ENCODE data around the gene DNAAF1. TPM values are rescaled to one million over a fixed set of nuclear protein-coding genes. Genes with fewer than 3 reads are reported as not detected.
"Not testable (repeated sequence)": the region's sequence is repeated elsewhere in the genome, so short reads cannot be mapped to it uniquely, and the experiment has no call there.

Gene DNAAF1
- total RNA-seq, 2 experiments from 2014 or later, result not detected

GRCh38 chr16:84110527-84110926 lies 34.6 kb upstream of the DNAAF1 start:
- no peaks in the 10 kb centered on the region for H3K9me3 Mint-ChIP-seq
- H3K36me3 Mint-ChIP-seq, result peaks cover 8% of the 10 kb centered on the region
- no peak overlapping the region for H3K4me3 Mint-ChIP-seq
- peaks cover 54% of the 10 kb centered on the region for H3K4me1 Mint-ChIP-seq (ENCODE audit: low read depth)
- CTCF ChIA-PET, result interaction anchor here (1.2 to 1.3 kb wide), 2 partner anchors 22 to 65 kb away, joined by 3 read pairs; no protein-coding TSS in a partner anchor
- no peak for DNase-seq
- H3K27me3 Mint-ChIP-seq, result no peaks in the 10 kb centered on the region
- intact Hi-C loops (cut with micrococcal nuclease), result no loop called here
- H3K27ac Mint-ChIP-seq, result no peak overlapping the region
- POLR2A ChIA-PET, result no interaction called here

GRCh38 chr16:84111525-84111924 lies 33.6 kb upstream of the DNAAF1 start:
- intact Hi-C loops (cut with micrococcal nuclease), result no loop called here
- no peak for DNase-seq
- H3K4me1 Mint-ChIP-seq (ENCODE audit: low read depth), result peaks cover 49% of the 10 kb centered on the region
- no peak overlapping the region for H3K27ac Mint-ChIP-seq
- POLR2A ChIA-PET, result no interaction called here
- no peaks in the 10 kb centered on the region for H3K9me3 Mint-ChIP-seq
- peaks cover 8% of the 10 kb centered on the region for H3K36me3 Mint-ChIP-seq
- H3K27me3 Mint-ChIP-seq, result no peaks in the 10 kb centered on the region
- no peak overlapping the region for H3K4me3 Mint-ChIP-seq
- CTCF ChIA-PET, result interaction anchor here (0.8 to 1.0 kb wide), 2 partner anchors 27 to 75 kb away, joined by 4 read pairs; partner anchors contain the start of gene TAF1C

GRCh38 chr16:84111949-84112348 lies 33.2 kb upstream of the DNAAF1 start:
- H3K4me3 Mint-ChIP-seq; H3K9me3 Mint-ChIP-seq; H3K27me3 Mint-ChIP-seq; intact Hi-C loops (cut with micrococcal nuclease); H3K36me3 Mint-ChIP-seq; H3K27ac Mint-ChIP-seq: not testable (repeated sequence)
- ChIA-PET CTCF (interaction anchor here (0.8 to 1.6 kb wide), 2 partner anchors 27 to 64 kb away, joined by 4 to 9 read pairs; no protein-coding TSS in a partner anchor), POLR2A (interaction anchor here (0.9 kb wide), 1 partner anchor 23 kb away, joined by 3 read pairs; no protein-coding TSS in a partner anchor)
- peak; percentile 54 for DNase-seq
- peaks cover 45% of the 10 kb centered on the region for H3K4me1 Mint-ChIP-seq (ENCODE audit: low read depth)

- CTCF ChIA-PET, result interaction anchor here (0.7 to 2.6 kb wide), 21 partner anchors 9 to 217 kb away, joined by 3 to 27 read pairs (median 4); partner anchors contain the start of genes DNAAF1, HSDL1, MLYCD and TAF1C
- Mint-ChIP-seq H3K9me3 (no peaks in the 10 kb centered on the region), H3K27ac (peak overlapping the region; percentile 92), H3K36me3 (no peaks in the 10 kb centered on the region), H3K27me3 (no peaks in the 10 kb centered on the region), H3K4me3 (peak overlapping the region; percentile 91), H3K4me1 (ENCODE audit: low read depth) (peaks cover 32% of the 10 kb centered on the region)
- POLR2A ChIA-PET, result interaction anchor here (0.8 to 3.6 kb wide), 10 partner anchors 8 to 70 kb away, joined by 3 to 23 read pairs (median 4); partner anchors contain the start of genes DNAAF1, HSDL1 and TAF1C
- intact Hi-C loops (cut with micrococcal nuclease), result loop anchor here (1.0 to 5.0 kb wide), 7 partner anchors 17 to 486 kb away; partner anchors contain the start of genes DNAAF1, HSBP1, HSDL1 and MLYCD
- peak; percentile 72 for DNase-seq
These were observed 29.0 kb upstream of the DNAAF1 start for GRCh38 chr16:84115919-84116719.

- ChIA-PET POLR2A (interaction anchor here (0.8 to 3.6 kb wide), 10 partner anchors 9 to 70 kb away, joined by 3 to 23 read pairs (median 4); partner anchors contain the start of genes DNAAF1, HSDL1 and TAF1C), CTCF (interaction anchor here (0.7 to 2.6 kb wide), 23 partner anchors 9 to 218 kb away, joined by 3 to 27 read pairs (median 3); partner anchors contain the start of genes DNAAF1, HSDL1, MLYCD and TAF1C)
- Mint-ChIP-seq H3K9me3 (no peaks in the 10 kb centered on the region), H3K36me3 (no peaks in the 10 kb centered on the region), H3K4me3 (peak within 1 kb of the TSS; percentile 91), H3K4me1 (ENCODE audit: low read depth) (peaks cover 25% of the 10 kb centered on the region), H3K27ac (peak within 1 kb of the TSS; percentile 92), H3K27me3 (no peaks in the 10 kb centered on the region)
- peak; percentile 99 for DNase-seq
- intact Hi-C loops (cut with micrococcal nuclease), result loop anchor here (1.0 to 5.0 kb wide), 7 partner anchors 18 to 485 kb away; partner anchors contain the start of genes DNAAF1, HSBP1, HSDL1 and MLYCD
These were observed 28.2 kb upstream of the DNAAF1 start, which contains the start of gene MBTPS1 for GRCh38 chr16:84116720-84117493. TSS of gene MBTPS1 (minus strand) at chr16:84116942. CDS start at chr16:84101783, 15,159 bp downstream.

- H3K27ac Mint-ChIP-seq, result peak overlapping the region; percentile 83
- H3K4me3 Mint-ChIP-seq, result peak overlapping the region; percentile 91
- intact Hi-C loops (cut with micrococcal nuclease), result loop anchor here (2.0 to 5.0 kb wide), 5 partner anchors 19 to 485 kb away; partner anchors contain the start of gene MLYCD
- ChIA-PET CTCF (interaction anchor here (0.8 to 2.6 kb wide), 12 partner anchors 12 to 164 kb away, joined by 3 to 27 read pairs (median 6); partner anchors contain the start of genes DNAAF1, HSDL1 and TAF1C), POLR2A (interaction anchor here (1.2 to 3.6 kb wide), 6 partner anchors 12 to 69 kb away, joined by 3 to 23 read pairs (median 6); partner anchors contain the start of genes DNAAF1, HSDL1 and TAF1C)
- DNase-seq, result peak; percentile 62
- H3K36me3 Mint-ChIP-seq, result no peaks in the 10 kb centered on the region
- peaks cover 23% of the 10 kb centered on the region for H3K4me1 Mint-ChIP-seq (ENCODE audit: low read depth)
- no peaks in the 10 kb centered on the region for H3K27me3 Mint-ChIP-seq
- H3K9me3 Mint-ChIP-seq, result no peaks in the 10 kb centered on the region
These were observed 27.6 kb upstream of the DNAAF1 start for GRCh38 chr16:84117494-84117843.

GRCh38 chr16:84118315-84118714 lies 26.8 kb upstream of the DNAAF1 start:
- H3K27me3 Mint-ChIP-seq, H3K9me3 Mint-ChIP-seq, H3K27ac Mint-ChIP-seq, DNase-seq, H3K36me3 Mint-ChIP-seq, H3K4me3 Mint-ChIP-seq: not testable (repeated sequence)
- peaks cover 21% of the 10 kb centered on the region for H3K4me1 Mint-ChIP-seq (ENCODE audit: low read depth)
- POLR2A ChIA-PET, result interaction anchor here (3.0 kb wide), 1 partner anchor 27 kb away, joined by 23 read pairs; the partner anchor contains the start of genes DNAAF1 and HSDL1
- intact Hi-C loops (cut with micrococcal nuclease), result loop anchor here (5.0 kb wide), 2 partner anchors 59 to 484 kb away; no protein-coding TSS in a partner anchor
- CTCF ChIA-PET, result interaction anchor here (1.1 to 2.4 kb wide), 2 partner anchors 52 to 57 kb away, joined by 3 to 27 read pairs; no protein-coding TSS in a partner anchor

GRCh38 chr16:84119368-84119767 lies 25.7 kb upstream of the DNAAF1 start:
- H3K4me1 Mint-ChIP-seq (ENCODE audit: low read depth), result peaks cover 18% of the 10 kb centered on the region
- POLR2A ChIA-PET, result no interaction called here

GRCh38 chr16:84120023-84120422 lies 25.1 kb upstream of the DNAAF1 start:
- CTCF ChIA-PET, result interaction anchor here (1.2 to 1.3 kb wide), 2 partner anchors 55 to 67 kb away, joined by 3 to 4 read pairs; partner anchors contain the start of gene TAF1C
- Mint-ChIP-seq H3K36me3 (peaks cover 4% of the 10 kb centered on the region), H3K27me3 (no peaks in the 10 kb centered on the region), H3K27ac (no peak overlapping the region), H3K4me1 (ENCODE audit: low read depth) (peaks cover 17% of the 10 kb centered on the region), H3K4me3 (no peak overlapping the region), H3K9me3 (no peaks in the 10 kb centered on the region)
- no peak for DNase-seq
- POLR2A ChIA-PET, result no interaction called here
- intact Hi-C loops (cut with micrococcal nuclease), result no loop called here

More at GRCh38 chr16:84119368-84119767, 25.7 kb upstream of the DNAAF1 start:
- Mint-ChIP-seq H3K27me3 (no peaks in the 10 kb centered on the region), H3K4me3 (no peak overlapping the region), H3K36me3 (peaks cover 4% of the 10 kb centered on the region), H3K27ac (no peak overlapping the region), H3K9me3 (no peaks in the 10 kb centered on the region)
- CTCF ChIA-PET, result interaction anchor here (1.3 kb wide), 1 partner anchor 56 kb away, joined by 4 read pairs; no protein-coding TSS in a partner anchor
- intact Hi-C loops (cut with micrococcal nuclease), result loop anchor here (5.0 kb wide), 2 partner anchors 58 to 483 kb away; no protein-coding TSS in a partner anchor
- DNase-seq, result no peak

GRCh38 chr16:84121007-84121406 lies 24.1 kb upstream of the DNAAF1 start:
- Mint-ChIP-seq H3K36me3 (peaks cover 4% of the 10 kb centered on the region), H3K4me3 (no peak overlapping the region), H3K27me3 (no peaks in the 10 kb centered on the region), H3K4me1 (ENCODE audit: low read depth) (peaks cover 10% of the 10 kb centered on the region), H3K27ac (no peak overlapping the region), H3K9me3 (no peaks in the 10 kb centered on the region)
- no peak for DNase-seq
- ChIA-PET CTCF (interaction anchor here (1.2 kb wide), 1 partner anchor 66 kb away, joined by 3 read pairs; the partner anchor contains the start of gene TAF1C), POLR2A (no interaction called here)
- intact Hi-C loops (cut with micrococcal nuclease), result no loop called here

Data from activated CD4-positive, alpha-beta memory T cell treated with anti-CD3 and anti-CD28 coated beads for 36 hours (primary cell).